ENCODE measurements around the gene TRIL. TPM values are rescaled to one million over a fixed set of nuclear protein-coding genes. Genes with fewer than 3 reads are reported as not detected.
A peak's percentile ranks its signal among the peaks of the same experiment; 100 is the strongest.

The TRIL gene
- total RNA-seq, 2 experiments from 2014 or later: not detected

- H3K27ac Mint-ChIP-seq: no peak overlapping the region
- H3K4me1 Mint-ChIP-seq (ENCODE audit: low read depth): no peaks in the 10 kb centered on the region
- ChIA-PET POLR2A (interaction anchor here (0.6 kb wide), 1 partner anchor 25 kb away, joined by 3 read pairs; no protein-coding TSS in a partner anchor), CTCF (interaction anchor here (2.3 kb wide), 1 partner anchor 57 kb away, joined by 8 read pairs; no protein-coding TSS in a partner anchor)
- intact Hi-C loops (cut with micrococcal nuclease): no loop called here
- peaks cover 7% of the 10 kb centered on the region for H3K27me3 Mint-ChIP-seq
- no peaks in the 10 kb centered on the region for H3K36me3 Mint-ChIP-seq
- no peaks in the 10 kb centered on the region for H3K9me3 Mint-ChIP-seq
- no peak overlapping the region for H3K4me3 Mint-ChIP-seq
- DNase-seq: no peak
Measured at GRCh38 chr7:28979776-28980175, 21.6 kb upstream of the TRIL start.

- DNase-seq: no peak
- intact Hi-C loops (cut with micrococcal nuclease): no loop called here
- H3K9me3 Mint-ChIP-seq: peaks cover 10% of the 10 kb centered on the region
- peaks cover 5% of the 10 kb centered on the region for H3K27me3 Mint-ChIP-seq
- ChIA-PET CTCF (no interaction called here), POLR2A (no interaction called here)
- H3K36me3 Mint-ChIP-seq: no peaks in the 10 kb centered on the region
- H3K4me1 Mint-ChIP-seq (ENCODE audit: low read depth): no peaks in the 10 kb centered on the region
- no peak overlapping the region for H3K27ac Mint-ChIP-seq
- H3K4me3 Mint-ChIP-seq: no peak overlapping the region
Measured at GRCh38 chr7:28977881-28978280, 19.8 kb upstream of the TRIL start.

- no peaks in the 10 kb centered on the region for H3K4me1 Mint-ChIP-seq (ENCODE audit: low read depth)
- no peak overlapping the region for H3K27ac Mint-ChIP-seq
- no peaks in the 10 kb centered on the region for H3K36me3 Mint-ChIP-seq
- H3K27me3 Mint-ChIP-seq: peaks cover 5% of the 10 kb centered on the region
- ChIA-PET POLR2A (no interaction called here), CTCF (no interaction called here)
- no peak for DNase-seq
- intact Hi-C loops (cut with micrococcal nuclease): no loop called here
- H3K9me3 Mint-ChIP-seq: peaks cover 17% of the 10 kb centered on the region
- H3K4me3 Mint-ChIP-seq: no peak overlapping the region
Measured at GRCh38 chr7:28976022-28976421, 17.9 kb upstream of the TRIL start.

- Mint-ChIP-seq H3K4me3 (no peak overlapping the region), H3K27ac (no peak overlapping the region), H3K9me3 (peaks cover 17% of the 10 kb centered on the region), H3K36me3 (no peaks in the 10 kb centered on the region), H3K27me3 (peaks cover 5% of the 10 kb centered on the region), H3K4me1 (ENCODE audit: low read depth) (no peaks in the 10 kb centered on the region)
- ChIA-PET POLR2A (no interaction called here), CTCF (interaction anchor here (1.7 to 1.8 kb wide), 2 partner anchors 17 to 140 kb away, joined by 3 to 5 read pairs; no protein-coding TSS in a partner anchor)
- DNase-seq: no peak
- intact Hi-C loops (cut with micrococcal nuclease): no loop called here
Measured at GRCh38 chr7:28973591-28973990, 15.5 kb upstream of the TRIL start.

- DNase-seq: no peak
- H3K9me3 Mint-ChIP-seq: no peaks in the 10 kb centered on the region
- ChIA-PET POLR2A (no interaction called here), CTCF (no interaction called here)
- no peaks in the 10 kb centered on the region for H3K4me1 Mint-ChIP-seq (ENCODE audit: low read depth)
- H3K27ac Mint-ChIP-seq: no peak overlapping the region
- no peaks in the 10 kb centered on the region for H3K36me3 Mint-ChIP-seq
- intact Hi-C loops (cut with micrococcal nuclease): no loop called here
- H3K27me3 Mint-ChIP-seq: peaks cover 14% of the 10 kb centered on the region
- H3K4me3 Mint-ChIP-seq: no peak overlapping the region
Measured at GRCh38 chr7:28964056-28964455, 5.9 kb upstream of the TRIL start.

- no peak overlapping the region for H3K27ac Mint-ChIP-seq
- CTCF ChIA-PET: interaction anchor here (0.9 to 3.1 kb wide), 2 partner anchors 40 to 447 kb away, joined by 3 to 8 read pairs; no protein-coding TSS in a partner anchor
- intact Hi-C loops (cut with micrococcal nuclease): no loop called here
- H3K4me3 Mint-ChIP-seq: no peak overlapping the region
- H3K36me3 Mint-ChIP-seq: no peaks in the 10 kb centered on the region
- DNase-seq: no peak
- peaks cover 29% of the 10 kb centered on the region for H3K27me3 Mint-ChIP-seq
- no peaks in the 10 kb centered on the region for H3K9me3 Mint-ChIP-seq
- POLR2A ChIA-PET: no interaction called here
- peaks cover 9% of the 10 kb centered on the region for H3K4me1 Mint-ChIP-seq (ENCODE audit: low read depth)
Measured at GRCh38 chr7:28961972-28962371, 3.8 kb upstream of the TRIL start.

- Mint-ChIP-seq H3K27ac (no peak overlapping the region), H3K9me3 (no peaks in the 10 kb centered on the region), H3K27me3 (peaks cover 40% of the 10 kb centered on the region), H3K4me3 (no peak overlapping the region), H3K4me1 (ENCODE audit: low read depth) (peaks cover 9% of the 10 kb centered on the region), H3K36me3 (no peaks in the 10 kb centered on the region)
- intact Hi-C loops (cut with micrococcal nuclease): no loop called here
- CTCF ChIA-PET: interaction anchor here (0.8 to 3.1 kb wide), 3 partner anchors 33 to 147 kb away, joined by 3 to 8 read pairs (median 4); no protein-coding TSS in a partner anchor
- POLR2A ChIA-PET: no interaction called here
- DNase-seq: no peak
Measured at GRCh38 chr7:28960071-28960840, 2.1 kb upstream of the TRIL start.

GRCh38 chr7:28958980-28959347, 834 bp upstream of the TRIL start:
- Mint-ChIP-seq H3K9me3 (no peaks in the 10 kb centered on the region), H3K4me1 (ENCODE audit: low read depth) (peaks cover 9% of the 10 kb centered on the region), H3K27ac (no peak overlapping the region), H3K36me3 (no peaks in the 10 kb centered on the region), H3K27me3 (peaks cover 50% of the 10 kb centered on the region), H3K4me3 (no peak overlapping the region)
- DNase-seq: no peak
- POLR2A ChIA-PET: no interaction called here
- CTCF ChIA-PET: interaction anchor here (6.8 kb wide), 1 partner anchor 34 kb away, joined by 96 read pairs; no protein-coding TSS in a partner anchor
- intact Hi-C loops (cut with micrococcal nuclease): loop anchor here (5.0 to 10.0 kb wide), 2 partner anchors 133 to 606 kb away; partner anchors contain the start of gene PRR15

- Mint-ChIP-seq H3K27me3 (peaks cover 53% of the 10 kb centered on the region), H3K27ac (no peak overlapping the region), H3K9me3 (no peaks in the 10 kb centered on the region), H3K4me3 (peak overlapping the region; percentile 23), H3K4me1 (ENCODE audit: low read depth) (peaks cover 9% of the 10 kb centered on the region), H3K36me3 (no peaks in the 10 kb centered on the region)
- ChIA-PET CTCF (interaction anchor here (1.0 to 6.8 kb wide), 8 partner anchors 8 to 453 kb away, joined by 3 to 96 read pairs (median 8); no protein-coding TSS in a partner anchor), POLR2A (no interaction called here)
- intact Hi-C loops (cut with micrococcal nuclease): loop anchor here (5.0 to 10.0 kb wide), 2 partner anchors 135 to 607 kb away; partner anchors contain the start of gene PRR15
- DNase-seq: no peak
Measured at GRCh38 chr7:28957751-28958234, 337 bp downstream of the TRIL start.

GRCh38 chr7:28957064-28957750, 923 bp downstream of the TRIL start:
- H3K9me3 Mint-ChIP-seq: no peaks in the 10 kb centered on the region
- intact Hi-C loops (cut with micrococcal nuclease): loop anchor here (5.0 to 10.0 kb wide), 2 partner anchors 135 to 608 kb away; partner anchors contain the start of gene PRR15
- ChIA-PET POLR2A (no interaction called here), CTCF (interaction anchor here (0.7 to 6.8 kb wide), 16 partner anchors 8 to 457 kb away, joined by 3 to 96 read pairs (median 5); no protein-coding TSS in a partner anchor)
- H3K4me1 Mint-ChIP-seq (ENCODE audit: low read depth): peaks cover 9% of the 10 kb centered on the region
- peaks cover 57% of the 10 kb centered on the region for H3K27me3 Mint-ChIP-seq
- H3K27ac Mint-ChIP-seq: no peak overlapping the region
- peak; percentile 15 for DNase-seq
- peak overlapping the region; percentile 23 for H3K4me3 Mint-ChIP-seq
- H3K36me3 Mint-ChIP-seq: no peaks in the 10 kb centered on the region

GRCh38 chr7:28956608-28957063, 1.5 kb downstream of the TRIL start:
- H3K27ac Mint-ChIP-seq: no peak overlapping the region
- POLR2A ChIA-PET: no interaction called here
- H3K4me1 Mint-ChIP-seq (ENCODE audit: low read depth): peaks cover 9% of the 10 kb centered on the region
- intact Hi-C loops (cut with micrococcal nuclease): loop anchor here (1.0 to 10.0 kb wide), 4 partner anchors 29 to 608 kb away; partner anchors contain the start of gene PRR15
- no peaks in the 10 kb centered on the region for H3K36me3 Mint-ChIP-seq
- H3K4me3 Mint-ChIP-seq: no peak overlapping the region
- CTCF ChIA-PET: interaction anchor here (0.7 to 6.8 kb wide), 16 partner anchors 9 to 457 kb away, joined by 3 to 96 read pairs (median 5); no protein-coding TSS in a partner anchor
- H3K9me3 Mint-ChIP-seq: no peaks in the 10 kb centered on the region
- peaks cover 61% of the 10 kb centered on the region for H3K27me3 Mint-ChIP-seq
- peak; percentile 44 for DNase-seq
